T47D (cell line): ENCODE results near the gene SNIP1.
A peak's percentile ranks its signal among the peaks of the same experiment; 100 is the strongest.
"Not testable (repeated sequence)": the region's sequence is repeated elsewhere in the genome, so short reads cannot be mapped to it uniquely, and the experiment has no call there.

Source experiments
- DNase-seq, 2 experiments: peaks; one replicate each; pipeline versions ENCODE4 v3.0.0 to v3.0.0-alpha.2; 2011 to 2012; ENCODE audit warnings: low read depth in 1 of 2, low spot score in 1 of 2
- JUND ChIP-seq: IDR thresholded peaks from 2 replicates; pipeline ENCODE4 v1.6.1; 2012; ENCODE audit warnings: low read depth
- in situ Hi-C: cut with HindIII; loops from 2 replicates; pipeline ENCODE4 v1.10.0; 2016; ENCODE audit warnings: low sequenced_read_pairs, low pct_unique_long_range_greater_than_20kb

The SNIP1 gene

GRCh38 chr1:37515185-37516034 lies 38.7 kb downstream of the SNIP1 start:
- TF ChIP-seq JUND: no peak
- no peak for DNase-seq
- in situ Hi-C loops: no loop called here

GRCh38 chr1:37514350-37515184 lies 39.5 kb downstream of the SNIP1 start, which contains the start of gene MEAF6:
Gene MEAF6 (minus strand): TSS chr1:37514766. CDS start chr1:37514746, 20 bp downstream.
- DNase-seq: peak; percentile 54 to 79
- in situ Hi-C loops: no loop called here
- TF ChIP-seq JUND: no peak

GRCh38 chr1:37513795-37514349 lies 40.2 kb downstream of the SNIP1 start:
- in situ Hi-C loops: no loop called here
- no peak for TF ChIP-seq JUND

DNA sequence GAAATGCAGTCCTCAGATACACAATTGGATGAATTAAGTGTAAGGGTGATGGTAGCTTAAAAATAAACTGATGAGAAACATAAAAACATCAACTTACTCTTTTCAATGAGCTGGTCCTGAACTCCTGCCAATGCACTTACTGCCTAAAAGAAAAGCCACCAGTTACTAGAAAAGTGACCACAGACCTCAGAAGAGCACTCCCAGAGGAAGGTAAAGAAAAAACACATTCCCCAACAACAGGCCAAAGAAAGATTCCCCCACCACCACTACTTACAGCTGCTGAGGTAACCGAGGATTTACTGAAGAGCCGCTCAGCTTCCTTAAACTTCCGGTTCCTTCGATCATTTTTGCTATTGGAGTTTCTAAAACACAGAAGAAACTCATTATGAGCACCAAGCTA lies 44.9 kb downstream of the SNIP1 start:
- DNase-seq: peak in 1 of 2 experiments; percentile 52
- in situ Hi-C loops: no loop called here

More at GRCh38 chr1:37513795-37514349, 40.2 kb downstream of the SNIP1 start:
- no peak for DNase-seq

DNA sequence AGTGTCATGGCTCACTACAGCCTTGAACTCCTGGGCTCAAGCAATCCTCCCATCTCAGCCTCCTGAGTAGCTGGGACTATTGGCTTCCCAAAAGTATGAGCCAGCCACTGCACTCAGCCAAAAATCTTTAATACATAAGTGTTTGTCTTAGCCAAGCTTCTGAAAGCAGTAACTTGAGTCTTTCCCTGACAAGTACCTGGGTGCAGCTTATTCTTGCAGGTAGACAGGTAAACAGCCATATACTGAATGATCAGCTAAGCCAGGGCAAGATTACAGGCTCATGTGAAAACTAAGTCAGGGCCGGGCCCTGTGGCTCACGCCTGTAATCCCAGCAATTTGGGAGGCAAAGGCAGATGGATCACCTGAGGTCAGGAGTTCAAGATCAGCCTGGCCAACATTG lies 47.4 kb downstream of the SNIP1 start:
- in situ Hi-C loops: no loop called here
- TF ChIP-seq JUND: no peak
- no peak for DNase-seq

More for the DNA sequence above, 44.9 kb downstream of the SNIP1 start:
- TF ChIP-seq JUND: no peak

- in situ Hi-C loops, DNase-seq: not testable (repeated sequence)
These were observed 51.3 kb downstream of the SNIP1 start for GRCh38 chr1:37502791-37503190.

GRCh38 chr1:37502104-37502503 lies 52.0 kb downstream of the SNIP1 start:
- in situ Hi-C loops: no loop called here
- no peak for TF ChIP-seq JUND
- no peak for DNase-seq

GRCh38 chr1:37501661-37502060 lies 52.4 kb downstream of the SNIP1 start:
- in situ Hi-C loops: no loop called here
- DNase-seq: no peak
- TF ChIP-seq JUND: no peak

DNA sequence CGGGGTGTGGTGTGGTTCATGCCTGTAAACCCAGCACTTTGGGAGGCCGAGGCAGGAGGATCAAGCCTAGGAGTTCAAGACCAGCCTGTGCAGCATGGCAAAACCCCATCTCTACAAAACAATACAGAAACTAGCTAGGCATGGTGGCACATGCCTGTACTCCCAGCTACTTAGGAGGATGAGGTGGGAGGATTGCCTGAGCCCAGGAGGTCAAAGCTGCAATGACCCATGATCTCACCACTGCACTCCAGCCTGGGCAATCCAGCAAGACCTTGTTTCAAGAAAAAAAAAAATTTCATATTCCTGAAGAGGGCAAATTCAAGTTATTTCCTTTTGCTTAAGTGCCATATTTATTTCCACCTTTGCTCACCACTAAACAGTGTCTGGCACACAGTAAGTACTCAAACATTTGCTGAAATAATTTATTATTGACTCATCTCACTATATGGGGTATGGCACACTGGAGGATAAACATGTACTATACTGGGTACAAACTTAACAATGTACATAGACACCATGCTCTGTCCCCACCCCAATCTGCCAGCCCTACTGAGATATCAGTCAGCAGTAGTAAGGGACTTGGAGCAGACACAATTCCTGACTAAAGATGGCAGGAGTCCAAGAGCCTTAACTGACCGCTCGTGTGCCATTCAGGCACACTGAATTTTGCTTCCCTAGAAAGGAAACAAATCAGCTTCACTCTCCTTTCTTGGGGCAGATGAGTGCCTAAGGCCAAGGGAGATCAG lies 55.0 kb downstream of the SNIP1 start:
- no peak for DNase-seq
- TF ChIP-seq JUND: no peak
- in situ Hi-C loops: no loop called here

GRCh38 chr1:37497832-37498231 lies 56.3 kb downstream of the SNIP1 start:
- in situ Hi-C loops: no loop called here
- peak in 1 of 2 experiments; percentile 83 for DNase-seq
- no peak for TF ChIP-seq JUND

DNA sequence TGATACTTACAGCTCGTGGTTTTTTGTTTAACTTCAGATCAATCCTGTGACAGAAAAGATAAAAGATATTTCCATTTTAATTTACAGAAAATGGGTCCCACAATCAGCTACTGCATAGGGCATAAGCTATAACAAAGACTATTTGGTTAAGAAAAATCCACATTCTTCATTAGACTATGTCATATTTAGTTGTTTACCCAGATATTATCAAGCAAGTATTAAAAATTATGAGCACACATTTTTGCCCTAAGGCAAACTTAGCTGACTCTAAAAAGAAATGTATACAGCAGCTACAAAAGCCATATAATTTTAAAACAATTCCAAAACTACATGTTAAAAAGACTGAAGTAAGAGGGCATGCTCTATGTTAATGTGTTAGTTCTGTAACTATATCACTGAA lies 58.2 kb downstream of the SNIP1 start:
- in situ Hi-C loops: no loop called here

More for the DNA sequence above, 58.2 kb downstream of the SNIP1 start:
- peak; percentile 86 for TF ChIP-seq JUND
- no peak for DNase-seq
